Psoas muscle (tissue), 8 donors: ENCODE measurements around the gene CNN2. TPM values are rescaled to one million over a fixed set of nuclear protein-coding genes. Genes with fewer than 3 reads are reported as not detected.
A peak's percentile ranks its signal among the peaks of the same experiment; 100 is the strongest.

ENCODE experiments used
- ATAC-seq, 4 donors: fragments of 200-7000 bp; cut with Tn5 transposase; one replicate each; pipeline ENCODE4 v1.9.1; 2020; ENCODE audit warnings: moderate library complexity in 3 of 4, mild to moderate bottlenecking in 2 of 4
- DNase-seq, 2 donors: peaks; one replicate each; pipeline ENCODE4 v3.0.0-alpha.2; 2020
- H3K27ac ChIP-seq: fragments of 200-600 bp; one replicate; pipeline ENCODE4 v1.8.0; 2022
- H3K27me3 ChIP-seq, 3 donors: fragments of 200-600 bp in 1 of 3; one replicate each; pipeline versions ENCODE4 v1.6.1 to v1.8.0; 2013 to 2022; ENCODE audit warnings: low read length in 2 of 3, mild to moderate bottlenecking in 2 of 3, moderate library complexity in 1 of 3; ENCODE audit not compliant: insufficient read depth in 3 of 3
- H3K36me3 ChIP-seq, 2 donors: fragments of 200-600 bp in 1 of 2; one replicate each; pipeline versions ENCODE4 v1.6.1 to v1.8.0; 2013 to 2022; ENCODE audit warnings: low read depth in 1 of 2, mild to moderate bottlenecking in 1 of 2, moderate library complexity in 1 of 2; ENCODE audit not compliant: insufficient read depth in 1 of 2
- H3K4me1 ChIP-seq: fragments of 200-600 bp; one replicate; pipeline ENCODE4 v1.8.0; 2022
- H3K4me3 ChIP-seq: fragments of 200-600 bp; one replicate; pipeline ENCODE4 v1.8.0; 2022; ENCODE audit warnings: mild to moderate bottlenecking
- H3K9me3 ChIP-seq: fragments of 200-600 bp; one replicate; pipeline ENCODE4 v1.8.0; 2022
- WGBS, 3 donors: extraction: QIAGEN DNeasy Blood & Tissue Kit; methylation state at CpG; one replicate each; pipeline versions ENCODE4 v1.1.6 to v1.1.7; 2013; 5-methylcytosine and 5-hydroxymethylcytosine counted together
- intact Hi-C, 2 donors: fragments of 100-400 bp; cut with DNase I; formaldehyde crosslinking; loops; one replicate each; pipeline versions ENCODE4 v1.11.0 to v1.14.2; 2022
- polyA plus RNA-seq, 3 donors: library from polyadenylated mRNA; stranded (reverse); fragments of 200-250 nt; gene quantifications; one replicate each; pipeline ENCODE4 v1.2.3, GENCODE V29; 2013
- total RNA-seq, 4 donors: library from RNA; stranded (reverse); fragmentation: NEBNext Ultra II Directional in 2 of 4; extraction: Animal tissue kit (Norgen Biotek cat#: 25700) in 2 of 4; gene quantifications; one replicate each; pipeline versions ENCODE4 v1.2.1 to v1.2.4, GENCODE V29; 2021 to 2023
- TF ChIP-seq, protein P1 (sequence below): fragments of 200-600 bp; IDR thresholded peaks from one replicate; pipeline ENCODE4 v1.8.0; 2022; ENCODE audit warnings: antibody characterized with exemption
- donor health status: healthy with polysubstance abuse.
- donor health status: DM: no; HTN: no; CAD: no; lungs with moderate emphysema.
- donor health status: Bipolar disorder and iron deficiency.
- donor health status: healthy.
- donor health status: DM: yes; HTN: yes; CAD: no.
- donor health status: DM: no; HTN: no; CAD: no.
- donor health status: DM: no; HTN: no; CAD: no.
- donor health status: DM: yes; HTN: yes; CAD: no.

CNN2 gene
- total and polyA plus RNA-seq, 7 donors = 1.7 to 9.5 (median 6.3) TPM

DNA sequence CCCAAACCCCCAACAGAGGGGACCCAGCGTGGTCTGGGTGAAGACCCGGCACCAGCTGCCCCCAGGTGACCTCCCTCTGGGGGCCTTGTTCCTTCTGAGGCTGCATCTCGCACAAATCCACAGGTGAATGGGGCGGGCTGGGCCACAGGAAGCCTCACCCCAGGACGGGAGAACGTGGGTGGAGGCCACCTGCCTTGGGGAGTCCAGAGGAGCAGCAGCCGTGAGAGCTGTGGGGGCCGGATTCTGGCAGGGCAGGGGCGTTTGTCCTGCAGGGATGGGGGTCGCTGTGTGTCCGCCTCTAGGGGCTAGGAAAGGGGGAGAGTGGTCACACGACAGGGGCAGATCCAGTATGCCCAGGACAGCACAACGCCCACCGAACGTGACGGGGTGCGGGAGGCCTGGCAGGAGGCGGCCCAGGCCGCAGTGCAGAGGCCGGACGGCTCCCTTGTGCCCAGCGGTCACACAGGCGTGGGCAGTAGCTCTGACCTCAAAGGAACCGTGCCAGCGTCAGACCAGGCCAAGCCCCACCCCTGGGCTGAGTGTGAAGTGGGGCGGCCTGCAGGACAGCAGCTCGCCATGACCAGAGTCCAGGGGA lies 62.1 kb downstream of the CNN2 start:
- H3K9me3 ChIP-seq = no peaks in the 10 kb centered on the region
- DNase-seq (peak in 1 of 2 donors; percentile 64), ATAC-seq (peak in 1 of 4 donors; percentile 15)
- TF ChIP-seq, protein P1, sequence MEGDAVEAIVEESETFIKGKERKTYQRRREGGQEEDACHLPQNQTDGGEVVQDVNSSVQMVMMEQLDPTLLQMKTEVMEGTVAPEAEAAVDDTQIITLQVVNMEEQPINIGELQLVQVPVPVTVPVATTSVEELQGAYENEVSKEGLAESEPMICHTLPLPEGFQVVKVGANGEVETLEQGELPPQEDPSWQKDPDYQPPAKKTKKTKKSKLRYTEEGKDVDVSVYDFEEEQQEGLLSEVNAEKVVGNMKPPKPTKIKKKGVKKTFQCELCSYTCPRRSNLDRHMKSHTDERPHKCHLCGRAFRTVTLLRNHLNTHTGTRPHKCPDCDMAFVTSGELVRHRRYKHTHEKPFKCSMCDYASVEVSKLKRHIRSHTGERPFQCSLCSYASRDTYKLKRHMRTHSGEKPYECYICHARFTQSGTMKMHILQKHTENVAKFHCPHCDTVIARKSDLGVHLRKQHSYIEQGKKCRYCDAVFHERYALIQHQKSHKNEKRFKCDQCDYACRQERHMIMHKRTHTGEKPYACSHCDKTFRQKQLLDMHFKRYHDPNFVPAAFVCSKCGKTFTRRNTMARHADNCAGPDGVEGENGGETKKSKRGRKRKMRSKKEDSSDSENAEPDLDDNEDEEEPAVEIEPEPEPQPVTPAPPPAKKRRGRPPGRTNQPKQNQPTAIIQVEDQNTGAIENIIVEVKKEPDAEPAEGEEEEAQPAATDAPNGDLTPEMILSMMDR = no peak
- intact Hi-C loops = no loop called here
- H3K4me1 ChIP-seq = peaks cover under 1% of the 10 kb centered on the region
- peaks cover 3 to 60% of the 10 kb centered on the region in 2 donors for H3K36me3 ChIP-seq
- no peak overlapping the region for H3K27ac ChIP-seq
- WGBS, 3 donors = 84 to 88% (median 86%) methylated on average over 25 to 27 of the region's 27 CpGs
- H3K4me3 ChIP-seq = no peak overlapping the region
- no peaks in the 10 kb centered on the region for H3K27me3 ChIP-seq

Other genes with a start within 250 kb of the CNN2 start
- 10 to 100 TPM; 36.5 to 69.4 (median 60.8) TPM for gene PTBP1, start 229.2 kb upstream of the CNN2 start, total RNA-seq
- gene PTBP1, start 229.2 kb upstream of the CNN2 start, polyA plus RNA-seq = 10 to 100 TPM; 24.2 to 36.3 (median 25.1) TPM
- gene PLPPR3, start 204.7 kb upstream of the CNN2 start, total RNA-seq = not detected
- not detected for gene PLPPR3, start 204.7 kb upstream of the CNN2 start, polyA plus RNA-seq
- under 1 TPM in 1 of 4 donors, not detected in 3; 0.69 TPM for gene AZU1, start 198.8 kb upstream of the CNN2 start, total RNA-seq
- gene AZU1, start 198.8 kb upstream of the CNN2 start, polyA plus RNA-seq = not detected
- under 1 TPM in 2 of 4 donors, not detected in 2; 0.22 to 0.34 TPM for gene PRTN3, start 185.6 kb upstream of the CNN2 start, total RNA-seq
- gene PRTN3, start 185.6 kb upstream of the CNN2 start, polyA plus RNA-seq = under 1 TPM in 2 of 3 donors, not detected in 1; 0.04 to 0.05 TPM
- gene ELANE, start 174.3 kb upstream of the CNN2 start, total RNA-seq = under 1 TPM in 2 of 4 donors, not detected in 2; 0.39 to 0.55 TPM
- gene ELANE, start 174.3 kb upstream of the CNN2 start, polyA plus RNA-seq = under 1 TPM; 0.55 to 0.95 (median 0.92) TPM
- gene CFD, start 166.9 kb upstream of the CNN2 start, total RNA-seq = 10 to 100 TPM; 56.8 to 79.9 (median 64.2) TPM
- 100 to 1,000 TPM in 2 of 3 donors, 10 to 100 TPM in 1; 87.1 to 142 (median 142) TPM for gene CFD, start 166.9 kb upstream of the CNN2 start, polyA plus RNA-seq
- gene MED16, start 133.4 kb upstream of the CNN2 start, total RNA-seq = 10 to 100 TPM; 47.0 to 66.5 (median 56.7) TPM
- 10 to 100 TPM; 30.7 to 55.8 (median 51.3) TPM for gene MED16, start 133.4 kb upstream of the CNN2 start, polyA plus RNA-seq
- not detected for gene RNU6-9, start 133.1 kb upstream of the CNN2 start, total RNA-seq
- gene RNU6-9, start 133.1 kb upstream of the CNN2 start, polyA plus RNA-seq = not detected
- gene R3HDM4, start 113.4 kb upstream of the CNN2 start, total RNA-seq = 10 to 100 TPM; 17.8 to 56.8 (median 50.6) TPM
- 10 to 100 TPM; 37.4 to 92.0 (median 60.8) TPM for gene R3HDM4, start 113.4 kb upstream of the CNN2 start, polyA plus RNA-seq
- not detected for gene KISS1R, start 109.3 kb upstream of the CNN2 start, total RNA-seq
- under 1 TPM in 1 of 3 donors, not detected in 2; 0.16 TPM for gene KISS1R, start 109.3 kb upstream of the CNN2 start, polyA plus RNA-seq
- 1 to 10 TPM; 4.2 to 6.7 (median 4.9) TPM for gene ARID3A, start 100.6 kb upstream of the CNN2 start, total RNA-seq
- gene ARID3A, start 100.6 kb upstream of the CNN2 start, polyA plus RNA-seq = 1 to 10 TPM; 2.3 to 4.2 (median 3.2) TPM
- 10 to 100 TPM; 17.4 to 28.0 (median 20.3) TPM for gene WDR18, start 42.3 kb upstream of the CNN2 start, total RNA-seq
- 10 to 100 TPM; 30.8 to 77.9 (median 39.0) TPM for gene WDR18, start 42.3 kb upstream of the CNN2 start, polyA plus RNA-seq
- gene GRIN3B, start 26.2 kb upstream of the CNN2 start, total RNA-seq = under 1 TPM in 1 of 4 donors, not detected in 3; 0.16 TPM
- gene GRIN3B, start 26.2 kb upstream of the CNN2 start, polyA plus RNA-seq = under 1 TPM in 1 of 3 donors, not detected in 2; 0.01 TPM
- gene TMEM259, start 5.5 kb upstream of the CNN2 start, total RNA-seq = 100 to 1,000 TPM in 1 of 4 donors, 10 to 100 TPM in 3; 67.1 to 128 (median 87.4) TPM
- gene TMEM259, start 5.5 kb upstream of the CNN2 start, polyA plus RNA-seq = 100 to 1,000 TPM in 1 of 3 donors, 10 to 100 TPM in 2; 80.6 to 133 (median 89.9) TPM
- gene RNU6-2, start 5.1 kb upstream of the CNN2 start, total RNA-seq = not detected
- gene RNU6-2, start 5.1 kb upstream of the CNN2 start, polyA plus RNA-seq = not detected
- gene ABCA7, start 13.5 kb downstream of the CNN2 start, total RNA-seq = 10 to 100 TPM in 3 of 4 donors, 1 to 10 TPM in 1; 5.2 to 19.5 (median 16.5) TPM
- 10 to 100 TPM in 1 of 3 donors, 1 to 10 TPM in 2; 2.6 to 10.1 (median 3.3) TPM for gene ABCA7, start 13.5 kb downstream of the CNN2 start, polyA plus RNA-seq
- 1 to 10 TPM; 2.0 to 4.0 (median 3.2) TPM for gene ARHGAP45, start 40.6 kb downstream of the CNN2 start, total RNA-seq
- gene ARHGAP45, start 40.6 kb downstream of the CNN2 start, polyA plus RNA-seq = 1 to 10 TPM; 1.2 to 1.8 (median 1.8) TPM
- 100 to 1,000 TPM; 133 to 147 (median 143) TPM for gene POLR2E, start 68.8 kb downstream of the CNN2 start, total RNA-seq
- gene POLR2E, start 68.8 kb downstream of the CNN2 start, polyA plus RNA-seq = 100 to 1,000 TPM; 170 to 243 (median 217) TPM
- 100 to 1,000 TPM; 279 to 560 (median 304) TPM for gene GPX4, start 77.4 kb downstream of the CNN2 start, total RNA-seq
- 100 to 1,000 TPM; 490 to 762 (median 618) TPM for gene GPX4, start 77.4 kb downstream of the CNN2 start, polyA plus RNA-seq
- 100 to 1,000 TPM in 1 of 4 donors, 10 to 100 TPM in 3; 20.9 to 138 (median 76.9) TPM for gene SBNO2, start 147.7 kb downstream of the CNN2 start, total RNA-seq
- gene SBNO2, start 147.7 kb downstream of the CNN2 start, polyA plus RNA-seq = 10 to 100 TPM; 18.5 to 47.2 (median 20.2) TPM
- gene STK11, start 179.2 kb downstream of the CNN2 start, total RNA-seq = 10 to 100 TPM; 83.5 to 95.0 (median 88.3) TPM
- gene STK11, start 179.2 kb downstream of the CNN2 start, polyA plus RNA-seq = 100 to 1,000 TPM in 1 of 3 donors, 10 to 100 TPM in 2; 64.9 to 133 (median 83.4) TPM
- 1 to 10 TPM in 2 of 4 donors, under 1 TPM in 2; 0.41 to 4.0 (median 1.5) TPM for gene CBARP, start 211.4 kb downstream of the CNN2 start, total RNA-seq
- gene CBARP, start 211.4 kb downstream of the CNN2 start, polyA plus RNA-seq = 10 to 100 TPM in 1 of 3 donors, under 1 TPM in 2; 0.75 to 19.0 (median 0.88) TPM
- gene ATP5F1D, start 215.1 kb downstream of the CNN2 start, total RNA-seq = 100 to 1,000 TPM; 362 to 759 (median 472) TPM
- gene ATP5F1D, start 215.1 kb downstream of the CNN2 start, polyA plus RNA-seq = 100 to 1,000 TPM; 310 to 858 (median 690) TPM
- gene MIDN, start 222.0 kb downstream of the CNN2 start, total RNA-seq = 100 to 1,000 TPM in 3 of 4 donors, 10 to 100 TPM in 1; 84.7 to 331 (median 217) TPM
- 100 to 1,000 TPM in 1 of 3 donors, 10 to 100 TPM in 2; 29.2 to 147 (median 36.4) TPM for gene MIDN, start 222.0 kb downstream of the CNN2 start, polyA plus RNA-seq
- gene CIRBP, start 242.7 kb downstream of the CNN2 start, total RNA-seq = 100 to 1,000 TPM; 137 to 591 (median 245) TPM
- 100 to 1,000 TPM; 249 to 321 (median 317) TPM for gene CIRBP, start 242.7 kb downstream of the CNN2 start, polyA plus RNA-seq
- gene FAM174C, start 248.9 kb downstream of the CNN2 start, total RNA-seq = 10 to 100 TPM in 3 of 4 donors, 1 to 10 TPM in 1; 9.0 to 18.1 (median 14.0) TPM
- gene FAM174C, start 248.9 kb downstream of the CNN2 start, polyA plus RNA-seq = 10 to 100 TPM; 21.8 to 88.8 (median 47.6) TPM